Measurements from ENCODE around the gene SPTSSB. TPM values are rescaled to one million over a fixed set of nuclear protein-coding genes. Genes with fewer than 3 reads are reported as not detected.

The SPTSSB gene
- total RNA-seq = not detected in 2 replicates

DNA sequence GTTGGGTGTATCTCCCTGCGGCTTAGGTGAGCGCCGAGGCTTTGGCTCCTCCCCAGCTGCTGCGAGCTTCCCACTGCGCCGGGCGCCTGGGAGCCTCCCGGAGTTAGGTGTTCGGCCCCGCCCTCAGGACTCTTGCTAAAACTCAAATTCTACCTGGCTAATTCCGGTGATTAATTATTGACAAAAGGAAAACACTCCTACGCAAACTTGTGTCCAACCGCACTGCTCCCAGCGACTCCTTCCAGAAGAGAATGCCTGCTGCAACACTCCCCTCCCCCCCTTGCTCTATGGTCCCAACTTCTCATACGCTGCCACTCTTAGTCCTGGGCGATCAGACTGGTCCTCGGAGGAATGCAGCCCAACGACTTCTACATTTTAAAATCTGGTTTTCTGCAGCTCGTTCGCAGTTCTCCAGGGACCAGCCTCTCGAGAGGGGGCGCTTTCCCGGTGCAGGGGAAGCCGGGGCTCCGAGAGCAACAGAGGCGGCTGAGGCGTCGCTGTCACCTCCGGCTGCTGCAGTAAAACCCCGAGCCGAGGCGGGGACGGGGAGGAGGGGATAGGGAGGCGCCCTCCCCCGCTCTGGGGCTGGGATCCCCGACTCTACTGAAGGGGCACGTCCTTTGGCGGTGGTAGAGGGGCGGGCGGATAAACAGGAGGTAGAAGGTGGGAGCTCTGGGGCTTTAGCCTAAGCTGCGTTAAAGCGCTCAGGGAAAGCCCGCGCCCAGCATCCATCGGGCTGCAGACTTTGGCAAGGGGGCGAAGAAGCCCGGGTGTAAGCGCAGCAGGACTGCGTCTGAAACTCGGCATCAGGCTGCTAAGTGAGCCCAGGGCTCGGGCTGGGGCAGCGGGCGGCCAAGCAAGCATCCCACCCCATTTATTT is at the start of gene SPTSSB:
Gene SPTSSB, minus strand, starts transcription at position 77 of the 880 bp plus-strand sequence. CDS start 25,194 bp downstream, outside the sequence.

Other genes with a start within 250 kb of the SPTSSB start
- gene NMD3, start 150.2 kb downstream of the SPTSSB start, total RNA-seq = 67.9 and 89.2 TPM in 2 replicates
- gene OTOL1, start 125.3 kb upstream of the SPTSSB start, total RNA-seq = not detected in 2 replicates